Measurements from ENCODE around the gene SOX13.
A peak's percentile ranks its signal among the peaks of the same experiment; 100 is the strongest.

The SOX13 gene

DNA sequence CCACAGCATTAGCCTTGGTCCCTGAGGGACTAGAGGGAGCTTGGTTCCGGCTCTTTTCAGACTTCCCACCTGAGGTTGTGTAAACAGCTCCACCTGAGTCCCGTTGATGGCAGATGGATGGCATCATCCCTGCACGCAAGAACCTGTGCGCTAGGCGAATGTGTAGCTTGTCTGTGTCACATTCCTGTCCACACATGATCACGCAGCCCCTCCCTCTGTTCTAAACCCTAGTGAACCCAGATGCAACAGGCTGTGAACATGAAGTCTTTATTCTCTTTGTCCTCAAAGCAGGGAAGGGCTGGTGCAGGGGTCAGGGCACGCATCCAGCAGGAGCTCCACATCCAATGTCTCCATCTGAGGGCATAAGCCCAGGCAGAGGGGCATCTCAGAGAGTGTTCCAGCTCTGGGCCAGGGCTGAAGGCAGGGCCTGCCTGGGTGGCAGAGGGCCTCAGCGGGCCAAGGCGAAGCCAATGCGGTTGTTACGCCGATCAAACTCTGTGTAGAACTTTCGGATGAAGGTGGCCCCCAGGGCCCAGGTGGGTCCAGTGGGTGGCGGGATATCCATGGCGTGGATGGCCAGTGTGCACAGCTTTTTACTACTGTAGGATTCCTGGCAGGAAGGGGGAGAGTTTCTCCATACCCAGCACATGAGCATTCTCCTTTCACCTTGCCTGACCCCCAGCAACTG lies 81.8 kb downstream of the SOX13 start:
- DNase-seq = no peak

DNA sequence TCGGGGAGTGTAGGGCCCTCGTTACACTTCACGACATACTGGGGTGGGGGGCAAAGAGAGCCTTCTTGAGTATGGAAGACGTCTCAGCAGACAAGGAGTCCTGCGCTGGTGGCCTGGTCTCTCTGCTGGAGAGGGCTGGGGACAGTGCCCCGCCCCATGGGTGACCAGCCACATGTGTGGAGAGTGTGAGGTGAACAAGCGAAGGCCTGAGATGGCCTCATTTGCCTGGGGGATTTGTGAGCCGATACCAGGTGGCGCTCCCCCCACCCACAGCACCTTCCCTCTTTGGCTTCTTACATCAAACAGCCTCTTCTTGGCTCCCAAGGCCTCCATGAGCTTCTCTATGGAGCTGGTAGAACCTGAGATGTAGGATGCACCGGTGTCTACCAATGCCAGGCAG lies 83.0 kb downstream of the SOX13 start:
- DNase-seq = no peak

DNA sequence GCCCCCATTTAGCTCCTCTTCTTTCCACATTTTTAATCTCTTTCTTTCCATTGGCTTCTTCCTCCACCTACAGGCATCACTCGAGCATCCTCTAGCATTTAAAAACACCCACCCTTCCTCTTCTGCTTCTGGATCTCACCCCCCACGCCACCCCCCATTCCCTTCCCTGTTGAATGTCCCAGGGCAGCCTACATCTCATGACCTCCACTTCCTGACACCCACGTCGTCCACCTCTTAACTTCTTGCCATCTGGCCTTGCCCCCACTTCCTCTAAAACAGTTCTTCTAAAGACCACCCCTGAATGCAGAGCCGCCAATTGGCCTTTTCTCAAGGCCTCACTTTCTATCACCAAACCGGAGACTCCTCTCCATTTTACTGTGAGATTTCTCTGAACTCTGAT lies 85.0 kb downstream of the SOX13 start:
- DNase-seq = no peak

GRCh38 chr1:204161609-204162493 lies 88.9 kb downstream of the SOX13 start:
- no peak for DNase-seq

DNA sequence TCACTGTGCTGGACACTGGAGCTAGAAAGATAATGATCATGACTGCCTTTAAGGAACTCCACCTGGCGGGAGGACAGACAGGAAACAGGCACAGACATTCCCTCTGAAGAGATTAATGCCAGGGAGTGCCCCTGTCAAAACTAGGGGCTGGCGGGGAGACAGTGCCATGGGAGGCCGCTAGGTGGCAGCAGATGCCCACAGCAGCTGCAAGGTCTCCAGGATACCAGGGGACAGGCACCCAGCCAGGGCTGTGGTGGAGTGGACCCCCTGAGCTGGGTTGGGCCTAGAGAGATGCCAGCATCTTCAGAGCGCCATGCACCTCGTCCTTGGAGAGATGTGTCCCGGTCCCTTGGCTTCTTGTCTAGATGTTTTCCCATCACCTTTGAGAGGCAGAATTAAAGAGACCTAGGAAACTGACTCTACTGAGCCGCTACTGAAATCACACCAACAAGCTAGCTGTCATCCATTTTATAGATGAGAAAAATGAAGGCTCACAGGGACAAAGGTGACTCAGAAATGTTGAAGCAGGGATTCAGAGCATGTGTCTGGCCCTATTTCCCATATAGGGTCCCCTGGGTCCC lies 89.7 kb downstream of the SOX13 start:
- peak; percentile 93 for DNase-seq

DNA sequence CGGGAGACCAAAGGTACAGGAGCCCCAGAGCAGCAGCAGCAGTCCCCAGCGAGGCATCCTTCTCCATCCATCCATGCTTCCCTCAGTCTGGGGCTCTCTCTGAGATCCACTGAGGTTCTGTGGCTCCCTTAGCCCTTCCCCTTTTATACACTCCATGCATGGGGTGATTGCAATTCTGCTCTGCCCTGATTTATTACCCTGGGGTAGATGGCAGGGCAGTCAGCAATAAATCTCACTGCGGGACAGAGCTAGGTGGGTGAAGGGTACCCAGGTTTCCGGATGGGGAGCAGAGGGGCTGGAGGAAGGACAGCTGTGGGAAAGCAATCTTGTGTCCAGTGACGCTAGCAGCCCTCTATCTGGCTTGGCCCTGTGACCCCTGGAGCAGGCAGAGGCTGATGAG lies 93.3 kb downstream of the SOX13 start, which contains the start of gene REN:
Gene REN, minus strand, starts transcription at position 119 of the 400 bp plus-strand sequence. Its CDS starts 44 bp downstream, at position 75.
- DNase-seq = no peak

DNA sequence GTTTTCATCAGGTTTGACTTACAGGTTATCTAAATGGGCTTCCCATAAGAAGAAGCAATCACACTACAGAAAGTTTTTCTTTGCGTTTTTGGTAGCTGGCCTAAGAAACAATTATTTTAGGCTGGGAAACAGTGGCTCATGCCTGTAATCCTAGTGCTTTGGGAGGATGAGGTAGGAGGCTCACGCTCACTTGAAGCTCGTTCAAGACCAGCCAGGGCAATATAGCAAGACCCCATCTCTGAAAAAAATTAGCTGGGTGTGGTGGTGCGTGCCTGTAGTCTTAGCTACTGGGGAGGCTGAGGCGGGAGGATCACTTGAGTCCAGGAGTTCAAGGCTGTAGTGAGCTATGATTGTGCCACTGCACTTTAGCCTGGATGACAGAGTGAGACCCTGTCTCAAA lies 94.8 kb downstream of the SOX13 start:
- no peak for DNase-seq

DNA sequence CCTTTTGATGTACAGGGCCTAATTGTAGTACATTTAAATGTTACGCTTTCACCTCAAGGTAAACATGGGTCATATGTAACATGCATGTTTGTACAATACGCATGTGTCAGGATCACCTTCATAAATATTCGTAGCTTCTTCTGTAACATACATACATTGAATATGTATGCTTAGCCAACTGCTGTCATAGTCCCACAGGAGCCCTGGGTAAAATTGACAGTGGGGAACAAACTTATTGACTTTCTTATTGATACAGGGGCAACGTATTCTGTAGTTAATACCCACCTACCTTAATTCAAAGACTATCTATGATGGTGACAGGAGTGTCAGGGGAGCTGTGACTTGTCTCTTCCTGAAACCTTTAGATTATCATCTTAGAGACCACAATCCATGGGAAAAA lies 96.9 kb downstream of the SOX13 start:
- no peak for DNase-seq

DNA sequence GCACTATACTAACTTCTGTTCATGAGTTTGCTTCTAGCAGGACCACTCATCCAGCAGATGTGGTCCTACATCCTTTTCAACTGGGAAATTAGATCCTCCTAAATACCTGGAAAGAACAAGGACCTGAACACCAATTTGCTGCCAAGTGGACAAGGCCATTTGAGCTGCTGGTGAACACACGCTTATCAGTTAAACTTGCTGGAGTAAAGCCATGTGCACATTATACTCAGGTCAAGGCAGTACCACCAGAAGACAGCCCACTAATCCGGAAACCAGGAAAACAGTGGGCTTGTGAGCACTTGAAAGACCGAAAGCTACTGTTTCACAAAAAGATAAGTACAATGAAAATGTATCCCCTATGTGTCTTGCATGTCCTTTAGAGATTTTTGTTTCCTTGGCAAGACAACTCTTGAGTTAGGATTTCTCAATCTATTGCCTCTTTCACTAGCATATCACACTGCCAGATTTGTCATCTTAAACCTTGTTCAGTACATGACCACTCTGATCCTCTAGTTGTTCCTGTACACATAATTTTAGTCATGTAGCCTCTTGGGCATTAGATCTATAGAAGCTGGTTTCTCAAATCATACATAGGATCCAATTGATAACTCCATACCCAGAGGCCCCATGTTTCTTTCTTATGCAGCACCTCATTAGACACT lies 97.7 kb downstream of the SOX13 start:
- DNase-seq = no peak

- DNase-seq = no peak
Observed at GRCh38 chr1:204171751-204172178, 98.8 kb downstream of the SOX13 start.

GRCh38 chr1:204172404-204173029 lies 99.6 kb downstream of the SOX13 start:
- DNase-seq = no peak

GRCh38 chr1:204174958-204175357 lies 102.0 kb downstream of the SOX13 start:
- no peak for DNase-seq

- DNase-seq = no peak
Observed at GRCh38 chr1:204176049-204176448, 103.1 kb downstream of the SOX13 start.

DNA sequence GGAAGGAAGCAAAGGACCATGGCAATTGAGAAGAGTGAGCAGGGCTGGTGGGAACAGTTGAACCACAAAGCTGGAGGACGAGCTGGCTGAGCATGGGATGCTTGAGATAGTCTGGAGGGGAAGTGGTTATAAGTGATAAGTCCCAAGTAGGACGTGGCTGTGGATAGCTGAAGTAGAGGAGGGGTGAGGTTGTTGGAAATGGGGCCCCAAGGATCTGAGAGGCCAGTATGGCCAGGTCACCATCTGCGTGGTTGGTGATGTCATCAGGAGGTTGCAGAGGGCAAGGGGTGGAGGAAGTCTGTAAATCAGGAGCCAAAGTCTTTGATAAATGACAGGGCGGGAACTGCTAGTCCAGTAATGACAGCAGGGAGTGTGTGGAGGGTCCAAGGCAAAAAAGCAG lies 104.2 kb downstream of the SOX13 start:
- DNase-seq = no peak

Data from activated effector memory CD4-positive, alpha-beta T cell treated with anti-CD3 and anti-CD28 coated beads, Interleukin-2, amount 50 U/mL, for 16 hours (primary cell).